Glutamatergic neuron (in vitro differentiated cells): ENCODE measurements around the gene MRGPRF. TPM values are rescaled to one million over a fixed set of nuclear protein-coding genes. Genes with fewer than 3 reads are reported as not detected.

Source experiments
- DNase-seq: peaks from one replicate; pipeline ENCODE4 v3.0.0; 2022
- H3K27ac Mint-ChIP-seq: one replicate; pipeline ENCODE4 v1.8.0; 2020; ENCODE audit warnings: mild to moderate bottlenecking, mixed read lengths, inconsistent platforms; ENCODE audit not compliant: unreplicated experiment
- H3K27me3 Mint-ChIP-seq: one replicate; pipeline ENCODE4 v1.8.0; 2020; ENCODE audit warnings: mild to moderate bottlenecking, moderate library complexity, mixed read lengths, inconsistent platforms; ENCODE audit not compliant: unreplicated experiment
- H3K36me3 Mint-ChIP-seq: one replicate; pipeline ENCODE4 v1.8.0; 2020; ENCODE audit warnings: mild to moderate bottlenecking, mixed read lengths, inconsistent platforms; ENCODE audit not compliant: unreplicated experiment
- H3K4me1 Mint-ChIP-seq: one replicate; pipeline ENCODE4 v1.8.0; 2020; ENCODE audit warnings: mild to moderate bottlenecking, low read depth, mixed read lengths, inconsistent platforms; ENCODE audit not compliant: unreplicated experiment
- H3K4me3 Mint-ChIP-seq: one replicate; pipeline ENCODE4 v1.8.0; 2020; ENCODE audit warnings: mild to moderate bottlenecking, mixed read lengths, inconsistent platforms; ENCODE audit not compliant: unreplicated experiment
- H3K9me3 Mint-ChIP-seq: one replicate; pipeline ENCODE4 v1.8.0; 2020; ENCODE audit warnings: mild to moderate bottlenecking, moderate library complexity, mixed read lengths, inconsistent platforms; ENCODE audit not compliant: unreplicated experiment
- CTCF ChIP-seq: fragments of 200-600 bp; sonication (generic); IDR thresholded peaks from one replicate; pipeline ENCODE4 v1.5.0; 2021; ENCODE audit not compliant: partially characterized antibody, unreplicated experiment
- total RNA-seq: library from RNA; stranded (reverse); fragmentation: NEBNext Ultra II Directional; extraction: Animal tissue kit (Norgen Biotek cat#: 25700); gene quantifications from one replicate; pipeline ENCODE4 v1.2.1, GENCODE V29; 2021; ENCODE audit not compliant: unreplicated experiment

Gene MRGPRF
- total RNA-seq, 1 donor from 2014 or later: 1.0 TPM

- DNase-seq: no peak
- Mint-ChIP-seq H3K4me3 (no peak overlapping the region), H3K36me3 (peaks cover 14% of the 10 kb centered on the region), H3K9me3 (peaks cover 4% of the 10 kb centered on the region), H3K27ac (no peak overlapping the region), H3K27me3 (peaks cover 4% of the 10 kb centered on the region), H3K4me1 (peaks cover 11% of the 10 kb centered on the region)
- no peak for TF ChIP-seq CTCF
These were observed 23.0 kb downstream of the MRGPRF start for GRCh38 chr11:68989936-68990606.

GRCh38 chr11:68988491-68988890 is 24.6 kb downstream of the MRGPRF start:
- Mint-ChIP-seq H3K4me3 (no peak overlapping the region), H3K27me3 (peaks cover 2% of the 10 kb centered on the region), H3K27ac (no peak overlapping the region), H3K9me3 (peaks cover 4% of the 10 kb centered on the region), H3K36me3 (peaks cover 14% of the 10 kb centered on the region), H3K4me1 (peaks cover 11% of the 10 kb centered on the region)
- TF ChIP-seq CTCF: no peak
- DNase-seq: no peak

- DNase-seq: no peak
- Mint-ChIP-seq H3K4me1 (peaks cover 8% of the 10 kb centered on the region), H3K27me3 (no peaks in the 10 kb centered on the region)
These were observed 25.8 kb downstream of the MRGPRF start for GRCh38 chr11:68987211-68987610.

GRCh38 chr11:68983801-68984200 is 29.2 kb downstream of the MRGPRF start:
- Mint-ChIP-seq H3K27ac (no peak overlapping the region), H3K27me3 (peaks cover 4% of the 10 kb centered on the region), H3K4me1 (peaks cover 13% of the 10 kb centered on the region), H3K4me3 (no peak overlapping the region), H3K9me3 (peaks cover 13% of the 10 kb centered on the region), H3K36me3 (peaks cover 14% of the 10 kb centered on the region)
- DNase-seq: no peak
- no peak for TF ChIP-seq CTCF

More at GRCh38 chr11:68987211-68987610, 25.8 kb downstream of the MRGPRF start:
- no peak for TF ChIP-seq CTCF
- Mint-ChIP-seq H3K9me3 (peaks cover 6% of the 10 kb centered on the region), H3K4me3 (no peak overlapping the region), H3K36me3 (peaks cover 14% of the 10 kb centered on the region), H3K27ac (no peak overlapping the region)

- Mint-ChIP-seq H3K9me3 (peaks cover 12% of the 10 kb centered on the region), H3K27me3 (peaks cover 4% of the 10 kb centered on the region), H3K36me3 (peaks cover 9% of the 10 kb centered on the region), H3K4me1 (peaks cover 11% of the 10 kb centered on the region), H3K27ac (no peak overlapping the region), H3K4me3 (no peak overlapping the region)
- TF ChIP-seq CTCF: no peak
- no peak for DNase-seq
These were observed 30.9 kb downstream of the MRGPRF start for GRCh38 chr11:68982134-68982533.
